HG02970 (cell line): Measurements from ENCODE around the gene NR2F2.

Source experiments
- ATAC-seq: cut with Tn5 transposase; IDR thresholded peaks from one replicate; pipeline ENCODE4 v1.9.1; 2021; ENCODE audit warnings: mild to moderate bottlenecking, moderate library complexity, moderate number of reproducible peaks; ENCODE audit not compliant: unreplicated experiment, low FRiP score

Gene NR2F2

GRCh38 chr15:96331144-96331944, 844 bp downstream of the NR2F2 start:
- ATAC-seq: no peak

- ATAC-seq: no peak
Measured at GRCh38 chr15:96331945-96332636, 1.6 kb downstream of the NR2F2 start.

GRCh38 chr15:96332637-96333121, 2.2 kb downstream of the NR2F2 start:
- no peak for ATAC-seq

GRCh38 chr15:96333131-96334016, 2.9 kb downstream of the NR2F2 start:
- ATAC-seq: no peak

GRCh38 chr15:96334017-96334704, 3.7 kb downstream of the NR2F2 start:
- no peak for ATAC-seq

GRCh38 chr15:96334705-96335410, 4.4 kb downstream of the NR2F2 start:
- no peak for ATAC-seq

GRCh38 chr15:96335411-96336024, 5.0 kb downstream of the NR2F2 start:
- ATAC-seq: no peak

- ATAC-seq: no peak
Measured at GRCh38 chr15:96336108-96336595, 5.7 kb downstream of the NR2F2 start.

GRCh38 chr15:96336596-96337364, 6.3 kb downstream of the NR2F2 start:
- ATAC-seq: no peak

GRCh38 chr15:96337365-96338023, 7.0 kb downstream of the NR2F2 start:
- ATAC-seq: no peak

GRCh38 chr15:96338074-96338765, 7.7 kb downstream of the NR2F2 start:
- ATAC-seq: no peak

- ATAC-seq: no peak
Measured at GRCh38 chr15:96338766-96339618, 8.5 kb downstream of the NR2F2 start.

GRCh38 chr15:96339619-96340347, 9.3 kb downstream of the NR2F2 start:
- no peak for ATAC-seq

- no peak for ATAC-seq
Measured at GRCh38 chr15:96340348-96340597, 9.8 kb downstream of the NR2F2 start.

GRCh38 chr15:96340598-96341512, 10.4 kb downstream of the NR2F2 start:
- no peak for ATAC-seq
